Upper lobe of right lung (tissue), 1 donor: Measurements from ENCODE around the gene NFASC. TPM values are rescaled to one million over a fixed set of nuclear protein-coding genes. Genes with fewer than 3 reads are reported as not detected.

ENCODE experiments used
- ATAC-seq: fragments of 200-7000 bp; cut with Tn5 transposase; one replicate; pipeline ENCODE4 v1.9.1; 2020; ENCODE audit warnings: mild to moderate bottlenecking, moderate library complexity
- DNase-seq: peaks from one replicate; pipeline ENCODE4 v3.0.0-alpha.2; 2020
- H3K27ac ChIP-seq: fragments of 200-600 bp; one replicate; pipeline ENCODE4 v1.8.0; 2022
- H3K27me3 ChIP-seq: fragments of 200-600 bp; one replicate; pipeline ENCODE4 v1.8.0; 2022; ENCODE audit warnings: mild to moderate bottlenecking
- H3K36me3 ChIP-seq: fragments of 200-600 bp; one replicate; pipeline ENCODE4 v1.8.0; 2022
- H3K4me1 ChIP-seq: fragments of 200-600 bp; one replicate; pipeline ENCODE4 v1.8.0; 2022
- H3K4me3 ChIP-seq: fragments of 200-600 bp; one replicate; pipeline ENCODE4 v1.8.0; 2022; ENCODE audit warnings: mild to moderate bottlenecking
- H3K9me3 ChIP-seq: fragments of 200-600 bp; one replicate; pipeline ENCODE4 v1.8.0; 2022
- intact Hi-C: fragments of 100-400 bp; cut with DNase I; formaldehyde crosslinking; loops from one replicate; pipeline ENCODE4 v1.11.0; 2022
- total RNA-seq: library from RNA; stranded (reverse); fragmentation: NEBNext Ultra II Directional; extraction: Animal tissue kit (Norgen Biotek cat#: 25700); gene quantifications from one replicate; pipeline ENCODE4 v1.2.1, GENCODE V29; 2021
- TF ChIP-seq, protein P1 (sequence below): fragments of 200-600 bp; IDR thresholded peaks from one replicate; pipeline ENCODE4 v1.8.0; 2022; ENCODE audit warnings: antibody characterized with exemption
- donor health status: DM: no; HTN: yes; CAD: no; lungs with severe emphysema.

Gene NFASC
- total RNA-seq, 1 donor from 2014 or later, result 24.1 TPM

DNA sequence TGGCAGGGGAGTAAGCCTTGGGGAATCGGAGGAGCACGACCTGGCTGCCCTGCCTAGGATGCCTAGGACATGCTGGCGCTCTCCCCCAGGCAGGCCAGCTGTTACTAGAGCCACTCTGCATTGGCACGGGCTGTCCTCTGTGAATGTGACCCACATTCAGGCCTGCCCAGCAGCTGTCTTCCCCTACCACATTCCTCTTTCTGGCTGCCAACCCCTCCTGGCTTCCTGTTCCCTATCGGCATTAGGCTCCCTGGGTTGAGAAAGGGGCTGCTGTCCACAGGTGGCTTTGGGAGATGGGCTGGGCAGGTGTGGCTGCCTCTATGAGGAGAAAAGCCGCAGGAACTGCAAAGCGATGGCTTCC lies 2.3 kb upstream of the NFASC start:
- intact Hi-C loops, result no loop called here
- ATAC-seq (no peak), DNase-seq (no peak)
- Histone ChIP-seq H3K27ac (no peak overlapping the region), H3K27me3 (no peaks in the 10 kb centered on the region), H3K9me3 (no peaks in the 10 kb centered on the region), H3K4me3 (no peak overlapping the region), H3K36me3 (no peaks in the 10 kb centered on the region), H3K4me1 (no peaks in the 10 kb centered on the region)
- TF ChIP-seq, protein P1, sequence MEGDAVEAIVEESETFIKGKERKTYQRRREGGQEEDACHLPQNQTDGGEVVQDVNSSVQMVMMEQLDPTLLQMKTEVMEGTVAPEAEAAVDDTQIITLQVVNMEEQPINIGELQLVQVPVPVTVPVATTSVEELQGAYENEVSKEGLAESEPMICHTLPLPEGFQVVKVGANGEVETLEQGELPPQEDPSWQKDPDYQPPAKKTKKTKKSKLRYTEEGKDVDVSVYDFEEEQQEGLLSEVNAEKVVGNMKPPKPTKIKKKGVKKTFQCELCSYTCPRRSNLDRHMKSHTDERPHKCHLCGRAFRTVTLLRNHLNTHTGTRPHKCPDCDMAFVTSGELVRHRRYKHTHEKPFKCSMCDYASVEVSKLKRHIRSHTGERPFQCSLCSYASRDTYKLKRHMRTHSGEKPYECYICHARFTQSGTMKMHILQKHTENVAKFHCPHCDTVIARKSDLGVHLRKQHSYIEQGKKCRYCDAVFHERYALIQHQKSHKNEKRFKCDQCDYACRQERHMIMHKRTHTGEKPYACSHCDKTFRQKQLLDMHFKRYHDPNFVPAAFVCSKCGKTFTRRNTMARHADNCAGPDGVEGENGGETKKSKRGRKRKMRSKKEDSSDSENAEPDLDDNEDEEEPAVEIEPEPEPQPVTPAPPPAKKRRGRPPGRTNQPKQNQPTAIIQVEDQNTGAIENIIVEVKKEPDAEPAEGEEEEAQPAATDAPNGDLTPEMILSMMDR, result no peak

DNA sequence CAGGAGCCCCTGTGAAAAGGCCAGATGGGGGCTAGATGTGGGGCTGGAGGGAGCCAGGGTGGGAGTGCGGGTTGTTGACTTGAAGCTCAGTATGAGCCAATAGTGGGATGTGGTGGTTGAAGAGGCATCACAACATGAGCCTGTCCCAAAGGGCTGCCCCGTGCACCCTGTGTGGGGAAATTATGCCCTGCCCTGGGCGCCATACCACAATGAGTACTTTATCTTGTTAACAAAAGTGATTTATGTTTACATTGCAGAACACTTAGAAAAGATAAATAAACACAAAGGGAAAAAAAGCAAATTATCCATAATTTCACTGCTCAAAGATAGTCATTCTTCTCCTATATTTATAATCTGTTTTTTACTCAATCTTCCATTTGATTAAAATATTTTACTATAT lies 1.6 kb upstream of the NFASC start:
- Histone ChIP-seq H3K27ac (no peak overlapping the region), H3K9me3 (no peaks in the 10 kb centered on the region), H3K27me3 (no peaks in the 10 kb centered on the region), H3K4me1 (no peaks in the 10 kb centered on the region), H3K36me3 (no peaks in the 10 kb centered on the region), H3K4me3 (no peak overlapping the region)
- TF ChIP-seq, protein P1, result no peak
- no peak for ATAC-seq
- intact Hi-C loops, result no loop called here
- no peak for DNase-seq

DNA sequence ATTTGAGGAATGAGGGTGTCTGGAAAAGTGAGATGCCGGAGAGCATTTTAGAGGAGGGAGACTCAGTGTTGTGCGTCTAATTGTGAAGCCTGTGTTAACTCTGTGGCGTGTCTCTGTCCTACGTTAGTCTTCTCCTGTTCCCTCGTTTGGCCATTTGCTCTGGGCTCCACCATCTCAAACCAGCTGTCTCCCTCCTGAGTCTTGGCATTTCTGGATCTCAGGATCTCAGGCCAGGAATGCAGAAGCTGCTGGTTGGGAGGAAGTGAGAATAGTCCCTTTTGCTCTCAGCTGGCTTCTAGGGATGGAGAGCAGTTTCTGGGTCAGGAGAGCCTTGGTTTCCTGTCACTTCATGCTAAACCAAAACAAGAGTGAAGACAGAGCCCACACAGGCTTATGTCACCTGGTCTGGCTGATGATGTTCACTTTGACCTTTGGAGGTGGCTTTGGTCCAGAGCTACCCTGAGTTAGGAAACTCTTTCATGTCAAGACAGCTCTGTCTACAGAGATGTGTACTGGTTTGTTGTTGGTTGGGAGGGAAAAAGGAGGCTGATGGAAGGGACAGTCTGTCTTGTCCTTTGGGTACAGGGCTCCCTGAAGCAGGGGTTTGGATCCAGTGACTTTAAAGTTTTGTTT lies 859 bp downstream of the NFASC start:
- H3K9me3 ChIP-seq, result no peaks in the 10 kb centered on the region
- H3K4me1 ChIP-seq, result no peaks in the 10 kb centered on the region
- DNase-seq, result no peak
- no peak for ATAC-seq
- H3K4me3 ChIP-seq, result no peak overlapping the region
- H3K27ac ChIP-seq, result no peak overlapping the region
- no peaks in the 10 kb centered on the region for H3K36me3 ChIP-seq
- intact Hi-C loops, result no loop called here
- TF ChIP-seq, protein P1, result no peak
- no peaks in the 10 kb centered on the region for H3K27me3 ChIP-seq

DNA sequence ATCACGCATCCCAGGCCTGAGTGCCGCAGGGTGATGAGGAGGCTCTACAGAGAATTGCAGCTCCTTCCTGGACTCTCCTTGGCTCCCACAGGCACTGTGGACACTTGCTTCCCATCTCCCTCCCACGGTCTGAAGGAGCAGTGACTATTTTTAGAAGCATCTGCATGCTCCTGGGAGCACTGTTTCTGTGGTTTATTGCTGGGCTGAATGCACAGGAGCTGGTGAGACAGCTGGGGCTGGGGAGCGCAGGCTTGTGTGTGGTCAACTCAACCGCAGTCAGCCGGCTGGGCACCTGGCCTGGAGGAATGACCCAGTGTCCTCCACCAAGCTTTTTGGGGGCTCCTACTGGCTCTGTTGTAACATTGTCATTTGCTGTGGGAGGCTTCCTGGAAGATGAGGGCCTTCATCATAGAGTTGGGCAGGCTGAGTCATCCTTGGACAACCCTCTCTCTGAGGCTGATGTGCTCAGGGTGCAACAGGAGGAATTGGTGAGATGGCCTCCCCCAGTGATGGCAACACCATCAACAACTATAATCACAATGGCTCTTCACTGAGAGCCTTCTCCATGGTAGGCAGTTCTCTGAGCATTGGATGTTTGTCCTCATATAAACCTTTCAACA lies 1.7 kb downstream of the NFASC start:
- intact Hi-C loops, result no loop called here
- no peak for ATAC-seq
- Histone ChIP-seq H3K4me1 (no peaks in the 10 kb centered on the region), H3K27me3 (no peaks in the 10 kb centered on the region), H3K4me3 (no peak overlapping the region), H3K36me3 (no peaks in the 10 kb centered on the region), H3K9me3 (no peaks in the 10 kb centered on the region), H3K27ac (no peak overlapping the region)
- TF ChIP-seq, protein P1, result no peak
- DNase-seq, result no peak

DNA sequence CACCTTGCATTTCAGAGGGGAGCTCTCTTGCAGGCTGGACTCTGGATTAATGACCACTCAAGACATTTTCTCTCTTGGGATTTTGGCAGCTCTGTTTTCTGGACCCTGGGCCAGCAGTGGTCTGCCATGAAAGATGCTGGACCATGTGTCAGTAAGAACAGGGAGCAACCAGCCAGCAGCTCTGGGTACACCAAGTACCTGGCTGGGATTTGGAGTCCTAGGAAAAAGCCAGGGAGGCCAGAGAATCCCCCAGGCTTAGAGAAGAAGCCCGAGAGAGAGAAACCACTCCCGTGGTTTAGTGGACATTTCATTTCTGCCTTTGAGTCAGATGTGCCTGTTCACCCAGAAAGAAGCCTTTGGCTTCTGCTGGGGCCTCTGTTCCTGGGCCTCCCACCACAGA lies 2.5 kb downstream of the NFASC start:
- TF ChIP-seq, protein P1, result no peak
- no peak overlapping the region for H3K27ac ChIP-seq
- no peak for DNase-seq
- no peaks in the 10 kb centered on the region for H3K9me3 ChIP-seq
- no peak for ATAC-seq
- no peaks in the 10 kb centered on the region for H3K4me1 ChIP-seq
- intact Hi-C loops, result no loop called here
- no peak overlapping the region for H3K4me3 ChIP-seq
- H3K27me3 ChIP-seq, result no peaks in the 10 kb centered on the region
- no peaks in the 10 kb centered on the region for H3K36me3 ChIP-seq

DNA sequence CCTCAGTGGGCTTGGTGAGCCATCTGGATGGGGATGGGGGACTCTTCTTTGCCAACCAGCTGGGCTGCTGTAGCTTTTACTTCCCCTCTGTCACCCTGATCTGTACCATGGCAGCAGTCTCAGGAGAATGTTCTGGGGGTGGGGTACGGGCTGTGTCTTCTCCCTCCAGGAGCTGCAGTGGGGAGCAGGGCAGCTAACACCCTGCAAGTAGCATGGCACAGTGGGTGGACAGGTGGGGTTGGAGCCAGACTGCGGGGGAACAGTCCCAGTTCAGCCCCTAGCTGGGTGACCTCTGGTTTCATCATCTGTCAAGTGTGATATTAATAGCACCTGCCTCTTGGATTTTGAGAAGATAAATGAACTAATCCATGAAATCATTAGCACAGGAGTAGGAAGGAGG lies 3.1 kb downstream of the NFASC start:
- Histone ChIP-seq H3K4me3 (no peak overlapping the region), H3K9me3 (no peaks in the 10 kb centered on the region), H3K27ac (no peak overlapping the region), H3K4me1 (no peaks in the 10 kb centered on the region), H3K27me3 (no peaks in the 10 kb centered on the region), H3K36me3 (no peaks in the 10 kb centered on the region)
- intact Hi-C loops, result no loop called here
- TF ChIP-seq, protein P1, result no peak
- DNase-seq (no peak), ATAC-seq (no peak)
